ENCODE results near the gene PUS1. TPM values are rescaled to one million over a fixed set of nuclear protein-coding genes. Genes with fewer than 3 reads are reported as not detected.

The PUS1 gene
- polyA plus RNA-seq, 1 donor from 2014 or later, result 14.3 TPM

DNA sequence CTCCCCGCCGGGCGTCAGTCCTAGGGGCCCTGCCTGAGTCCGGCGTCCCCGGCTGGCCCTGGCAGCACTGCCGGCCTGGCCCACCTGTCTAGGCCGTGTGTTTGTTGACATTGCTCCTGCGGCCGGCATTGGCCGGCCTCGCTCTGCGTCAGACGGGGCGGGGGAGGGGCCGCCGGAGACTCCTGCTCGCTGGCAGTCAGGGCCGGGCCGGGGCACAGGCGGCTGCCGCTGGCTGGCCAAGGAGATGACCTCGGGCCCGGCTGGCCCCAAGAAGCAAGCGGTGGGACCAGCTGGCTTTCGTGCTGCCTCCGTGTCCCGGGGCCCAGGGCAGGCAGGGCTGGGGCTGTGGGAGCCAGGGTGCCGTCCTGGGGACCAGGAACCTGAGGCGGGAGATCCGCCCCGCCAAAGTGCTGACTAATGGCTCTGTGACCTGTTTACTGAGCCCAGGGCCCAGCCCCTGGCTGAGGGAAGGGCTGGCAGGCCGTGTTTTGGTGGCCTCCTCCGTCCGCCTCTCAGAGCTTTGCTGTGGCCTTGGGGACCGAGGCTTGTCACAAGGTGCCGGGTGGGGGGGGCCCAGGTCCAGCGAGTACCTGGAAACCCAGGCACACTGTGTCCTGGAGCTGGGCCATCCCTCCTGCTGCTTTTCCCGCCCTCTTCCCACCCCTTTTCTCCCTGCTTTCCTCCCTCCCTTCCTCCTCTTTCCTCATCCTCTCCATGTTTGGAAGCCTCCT is 32.8 kb upstream of the PUS1 start:
- Histone ChIP-seq H3F3A (ENCODE audit: insufficient read depth, low read length, poor library complexity, severe bottlenecking) (no peaks in the 10 kb centered on the region), H3K27me3 (ENCODE audit: insufficient read depth, low read depth, low read length) (no peaks in the 10 kb centered on the region), H3K9ac (ENCODE audit: low read length) (peak overlapping the region; percentile 77), H3K9me2 (ENCODE audit: insufficient read depth, low read length) (no peaks in the 10 kb centered on the region), H2AFZ (ENCODE audit: low read depth, low read length) (no peak overlapping the region), H4K20me1 (ENCODE audit: insufficient read depth) (peaks cover 14% of the 10 kb centered on the region), H3K79me2 (replicated peaks; ENCODE audit: insufficient read depth, low read length) (peaks cover 50% of the 10 kb centered on the region), H3K36me3 (ENCODE audit: insufficient read depth, low read length) (no peaks in the 10 kb centered on the region), H3K27ac (ENCODE audit: low read length) (no peak overlapping the region), H3K4me3 (ENCODE audit: low read length) (peak overlapping the region; percentile 94), H3K4me2 (ENCODE audit: low read length) (peak overlapping the region; percentile 95), H3K9me3 (ENCODE audit: low read length) (no peaks in the 10 kb centered on the region)
- TF ChIP-seq EZH2 (IDR thresholded peaks at IDR 0.05; ENCODE audit: borderline replicate concordance, insufficient read depth, low read length, poor library complexity, severe bottlenecking) (no peak), MXI1 (conservative IDR thresholded peaks at IDR 0.05; ENCODE audit: poor library complexity, severe bottlenecking) (peak; percentile 44), POLR2AphosphoS5 (IDR thresholded peaks at IDR 0.05) (no peak), EP300 (conservative IDR thresholded peaks at IDR 0.05; ENCODE audit: poor library complexity, severe bottlenecking) (no peak), RAD21 (conservative IDR thresholded peaks at IDR 0.05) (peak; percentile 25), TAF1 (IDR thresholded peaks at IDR 0.05; ENCODE audit: low read depth) (peak; percentile 17), SMC3 (conservative IDR thresholded peaks at IDR 0.05; ENCODE audit: poor library complexity) (peak; percentile 29)
- TF ChIP-seq, protein P1, sequence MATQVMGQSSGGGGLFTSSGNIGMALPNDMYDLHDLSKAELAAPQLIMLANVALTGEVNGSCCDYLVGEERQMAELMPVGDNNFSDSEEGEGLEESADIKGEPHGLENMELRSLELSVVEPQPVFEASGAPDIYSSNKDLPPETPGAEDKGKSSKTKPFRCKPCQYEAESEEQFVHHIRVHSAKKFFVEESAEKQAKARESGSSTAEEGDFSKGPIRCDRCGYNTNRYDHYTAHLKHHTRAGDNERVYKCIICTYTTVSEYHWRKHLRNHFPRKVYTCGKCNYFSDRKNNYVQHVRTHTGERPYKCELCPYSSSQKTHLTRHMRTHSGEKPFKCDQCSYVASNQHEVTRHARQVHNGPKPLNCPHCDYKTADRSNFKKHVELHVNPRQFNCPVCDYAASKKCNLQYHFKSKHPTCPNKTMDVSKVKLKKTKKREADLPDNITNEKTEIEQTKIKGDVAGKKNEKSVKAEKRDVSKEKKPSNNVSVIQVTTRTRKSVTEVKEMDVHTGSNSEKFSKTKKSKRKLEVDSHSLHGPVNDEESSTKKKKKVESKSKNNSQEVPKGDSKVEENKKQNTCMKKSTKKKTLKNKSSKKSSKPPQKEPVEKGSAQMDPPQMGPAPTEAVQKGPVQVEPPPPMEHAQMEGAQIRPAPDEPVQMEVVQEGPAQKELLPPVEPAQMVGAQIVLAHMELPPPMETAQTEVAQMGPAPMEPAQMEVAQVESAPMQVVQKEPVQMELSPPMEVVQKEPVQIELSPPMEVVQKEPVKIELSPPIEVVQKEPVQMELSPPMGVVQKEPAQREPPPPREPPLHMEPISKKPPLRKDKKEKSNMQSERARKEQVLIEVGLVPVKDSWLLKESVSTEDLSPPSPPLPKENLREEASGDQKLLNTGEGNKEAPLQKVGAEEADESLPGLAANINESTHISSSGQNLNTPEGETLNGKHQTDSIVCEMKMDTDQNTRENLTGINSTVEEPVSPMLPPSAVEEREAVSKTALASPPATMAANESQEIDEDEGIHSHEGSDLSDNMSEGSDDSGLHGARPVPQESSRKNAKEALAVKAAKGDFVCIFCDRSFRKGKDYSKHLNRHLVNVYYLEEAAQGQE (IDR thresholded peaks at IDR 0.05; ENCODE audit: borderline replicate concordance), result no peak
- TF ChIP-seq, protein P2, sequence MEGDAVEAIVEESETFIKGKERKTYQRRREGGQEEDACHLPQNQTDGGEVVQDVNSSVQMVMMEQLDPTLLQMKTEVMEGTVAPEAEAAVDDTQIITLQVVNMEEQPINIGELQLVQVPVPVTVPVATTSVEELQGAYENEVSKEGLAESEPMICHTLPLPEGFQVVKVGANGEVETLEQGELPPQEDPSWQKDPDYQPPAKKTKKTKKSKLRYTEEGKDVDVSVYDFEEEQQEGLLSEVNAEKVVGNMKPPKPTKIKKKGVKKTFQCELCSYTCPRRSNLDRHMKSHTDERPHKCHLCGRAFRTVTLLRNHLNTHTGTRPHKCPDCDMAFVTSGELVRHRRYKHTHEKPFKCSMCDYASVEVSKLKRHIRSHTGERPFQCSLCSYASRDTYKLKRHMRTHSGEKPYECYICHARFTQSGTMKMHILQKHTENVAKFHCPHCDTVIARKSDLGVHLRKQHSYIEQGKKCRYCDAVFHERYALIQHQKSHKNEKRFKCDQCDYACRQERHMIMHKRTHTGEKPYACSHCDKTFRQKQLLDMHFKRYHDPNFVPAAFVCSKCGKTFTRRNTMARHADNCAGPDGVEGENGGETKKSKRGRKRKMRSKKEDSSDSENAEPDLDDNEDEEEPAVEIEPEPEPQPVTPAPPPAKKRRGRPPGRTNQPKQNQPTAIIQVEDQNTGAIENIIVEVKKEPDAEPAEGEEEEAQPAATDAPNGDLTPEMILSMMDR (IDR thresholded peaks at IDR 0.05; ENCODE audit: poor library complexity, severe bottlenecking), result no peak

DNA sequence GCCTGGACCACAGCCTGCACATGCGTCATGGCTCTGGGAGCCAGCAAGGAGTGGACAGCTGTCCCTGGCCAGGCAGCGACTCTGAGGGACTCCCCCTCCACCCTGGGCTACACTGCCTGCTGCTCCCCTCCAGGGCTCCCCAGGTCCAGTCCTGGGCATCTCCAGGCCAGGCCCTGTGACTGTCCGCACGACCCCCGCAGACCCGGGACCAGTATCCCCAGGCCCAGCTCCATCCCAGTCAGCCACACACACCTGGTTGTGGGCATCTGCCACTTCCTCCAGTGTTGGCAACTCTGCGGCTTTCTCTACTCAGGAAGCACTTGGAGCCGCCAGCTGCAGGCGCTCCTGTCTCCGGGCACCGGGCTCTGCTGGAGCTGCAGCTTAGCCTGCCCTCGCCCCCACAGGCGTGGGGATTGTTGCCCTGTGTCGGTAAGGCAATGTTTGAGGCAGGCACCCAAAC is 32.2 kb upstream of the PUS1 start:
- H3K9me2 ChIP-seq (ENCODE audit: insufficient read depth, low read length), result no peaks in the 10 kb centered on the region
- no peaks in the 10 kb centered on the region for H3K9me3 ChIP-seq (ENCODE audit: low read length)
- H3K27ac ChIP-seq (ENCODE audit: low read length), result no peak overlapping the region
- no peak for TF ChIP-seq RAD21 (conservative IDR thresholded peaks at IDR 0.05)
- TF ChIP-seq POLR2AphosphoS5 (IDR thresholded peaks at IDR 0.05), result no peak
- no peak for TF ChIP-seq TAF1 (IDR thresholded peaks at IDR 0.05; ENCODE audit: low read depth)
- peaks cover 55% of the 10 kb centered on the region for H3K79me2 ChIP-seq (replicated peaks; ENCODE audit: insufficient read depth, low read length)
- no peaks in the 10 kb centered on the region for H3K27me3 ChIP-seq (ENCODE audit: insufficient read depth, low read depth, low read length)
- H3K4me3 ChIP-seq (ENCODE audit: low read length), result peak overlapping the region; percentile 94
- H3K4me2 ChIP-seq (ENCODE audit: low read length), result no peak overlapping the region
- H3K9ac ChIP-seq (ENCODE audit: low read length), result peak overlapping the region; percentile 77
- no peaks in the 10 kb centered on the region for H3K36me3 ChIP-seq (ENCODE audit: insufficient read depth, low read length)
- no peaks in the 10 kb centered on the region for H3F3A ChIP-seq (ENCODE audit: insufficient read depth, low read length, poor library complexity, severe bottlenecking)
- peaks cover 14% of the 10 kb centered on the region for H4K20me1 ChIP-seq (ENCODE audit: insufficient read depth)
- H2AFZ ChIP-seq (ENCODE audit: low read depth, low read length), result no peak overlapping the region
